ENCODE measurements around the gene KCNMA1.

Gene KCNMA1

GRCh38 chr10:77504196-77504872 lies 133.3 kb downstream of the KCNMA1 start:
- no peak for DNase-seq

DNA sequence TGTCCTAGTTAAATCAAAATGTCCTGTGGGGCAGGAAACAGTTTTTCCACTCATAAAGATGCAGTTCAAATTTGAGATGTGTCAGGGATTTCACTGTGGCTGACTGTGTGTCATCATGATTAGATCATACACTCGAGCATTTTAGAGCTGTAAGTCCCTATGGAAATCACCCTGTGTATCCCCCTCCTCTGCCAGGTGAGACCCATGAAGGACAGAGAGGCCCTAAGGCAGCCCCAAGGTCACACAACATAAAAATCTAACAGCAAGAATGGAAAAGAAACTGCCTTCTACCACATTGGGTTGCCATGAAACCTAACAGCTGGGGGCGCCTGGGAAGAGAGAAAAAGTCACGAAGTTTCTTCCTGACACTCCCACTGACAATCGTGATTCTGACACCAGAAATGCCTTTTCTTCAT lies 135.8 kb downstream of the KCNMA1 start:
- no peak for DNase-seq

DNA sequence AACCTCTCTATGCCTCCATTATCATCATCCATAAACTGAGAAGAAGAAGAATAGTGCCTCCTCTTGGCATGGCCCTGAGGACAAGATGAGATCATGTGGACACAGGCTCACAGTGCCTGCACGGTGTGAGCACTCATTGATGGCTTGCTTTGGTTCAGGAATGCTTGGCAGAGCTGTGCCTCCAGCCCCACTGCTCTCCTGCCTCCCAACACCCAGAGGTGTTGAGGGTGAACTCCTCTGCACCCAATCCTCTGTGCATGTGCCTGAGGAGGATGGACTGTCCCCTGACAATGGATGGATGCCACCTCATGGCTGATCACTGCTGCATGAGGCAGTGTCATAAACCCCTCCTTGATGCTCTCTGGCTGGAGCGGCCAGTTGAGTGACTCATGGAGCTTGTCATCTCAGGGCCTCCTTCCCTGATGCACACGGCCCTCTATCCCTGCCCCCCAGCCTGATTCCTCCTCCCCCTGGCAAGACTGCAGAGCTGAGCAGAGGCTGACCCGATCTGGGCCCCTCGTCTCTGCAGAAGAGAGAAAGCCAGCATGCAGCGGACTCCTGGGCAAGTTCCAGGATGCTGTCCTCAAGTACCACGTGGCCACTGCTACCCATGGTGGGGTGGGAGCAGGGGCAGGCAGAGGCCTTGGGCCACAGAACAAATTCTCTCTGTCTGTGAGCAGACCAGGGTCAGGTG lies 136.3 kb downstream of the KCNMA1 start:
- DNase-seq: no peak

DNA sequence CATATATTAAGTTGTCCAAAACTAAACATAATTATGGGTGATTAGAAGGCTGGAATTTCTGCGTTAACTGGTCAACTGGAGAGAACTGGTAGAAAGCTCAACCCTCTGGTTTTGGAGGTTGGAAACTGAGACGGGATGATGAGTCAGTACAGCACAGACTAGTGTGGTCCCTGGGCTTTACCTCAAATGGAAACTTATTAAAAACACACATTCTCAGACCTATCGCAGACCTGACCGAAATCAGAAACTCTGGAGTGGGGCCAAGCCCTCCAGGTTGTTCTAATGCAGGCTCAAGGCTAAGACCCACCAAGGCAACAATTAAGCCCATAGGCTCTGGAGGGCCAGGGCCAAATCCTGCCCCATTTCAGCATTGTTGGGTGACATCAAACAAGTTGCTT lies 136.9 kb downstream of the KCNMA1 start:
- DNase-seq: no peak

GRCh38 chr10:77498829-77499228 lies 138.8 kb downstream of the KCNMA1 start:
- no peak for DNase-seq

- DNase-seq: no peak
These were observed 139.4 kb downstream of the KCNMA1 start for GRCh38 chr10:77498210-77498609.

DNA sequence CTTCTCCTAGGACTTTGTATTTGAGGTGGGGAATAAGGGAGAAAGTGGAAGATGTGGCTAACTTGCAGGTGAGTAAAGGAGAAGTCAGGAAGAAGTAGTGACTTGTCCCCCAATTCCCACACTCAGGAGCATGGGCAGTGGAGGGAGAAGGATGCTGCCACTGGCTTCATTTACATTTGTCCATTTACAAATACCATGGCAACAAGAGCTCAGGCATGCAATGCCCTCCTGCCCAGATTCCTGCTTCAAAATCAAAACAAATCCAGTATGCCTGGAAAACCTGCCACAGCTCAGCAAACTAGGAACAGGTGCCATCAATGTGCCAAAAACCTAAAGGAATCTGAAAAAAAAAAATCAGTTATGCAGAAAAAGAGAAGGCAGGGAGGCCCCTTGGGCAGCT lies 139.9 kb downstream of the KCNMA1 start:
- DNase-seq: no peak

DNA sequence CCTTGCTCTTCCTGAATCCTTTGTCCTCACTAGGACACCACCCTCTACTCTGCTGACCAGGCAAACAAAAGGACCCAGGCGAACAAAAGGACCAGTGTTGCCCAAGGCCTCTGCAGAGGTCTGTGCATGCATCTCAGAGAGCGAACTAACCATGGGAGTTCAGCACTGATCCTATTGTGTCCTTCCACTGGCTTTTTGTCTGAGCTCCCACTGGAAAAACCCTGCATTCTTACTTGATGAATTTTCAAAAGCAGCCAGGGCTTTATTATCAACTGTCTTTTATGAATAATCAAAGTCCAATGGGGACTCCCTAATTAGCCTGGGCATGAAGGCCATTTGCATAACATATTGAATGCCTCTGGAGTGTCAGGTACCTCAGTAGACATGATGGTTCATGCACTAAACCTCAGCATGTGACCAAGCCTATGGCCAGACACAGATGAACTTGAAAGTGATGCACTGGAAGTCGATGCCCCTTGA lies 140.6 kb downstream of the KCNMA1 start:
- no peak for DNase-seq

DNA sequence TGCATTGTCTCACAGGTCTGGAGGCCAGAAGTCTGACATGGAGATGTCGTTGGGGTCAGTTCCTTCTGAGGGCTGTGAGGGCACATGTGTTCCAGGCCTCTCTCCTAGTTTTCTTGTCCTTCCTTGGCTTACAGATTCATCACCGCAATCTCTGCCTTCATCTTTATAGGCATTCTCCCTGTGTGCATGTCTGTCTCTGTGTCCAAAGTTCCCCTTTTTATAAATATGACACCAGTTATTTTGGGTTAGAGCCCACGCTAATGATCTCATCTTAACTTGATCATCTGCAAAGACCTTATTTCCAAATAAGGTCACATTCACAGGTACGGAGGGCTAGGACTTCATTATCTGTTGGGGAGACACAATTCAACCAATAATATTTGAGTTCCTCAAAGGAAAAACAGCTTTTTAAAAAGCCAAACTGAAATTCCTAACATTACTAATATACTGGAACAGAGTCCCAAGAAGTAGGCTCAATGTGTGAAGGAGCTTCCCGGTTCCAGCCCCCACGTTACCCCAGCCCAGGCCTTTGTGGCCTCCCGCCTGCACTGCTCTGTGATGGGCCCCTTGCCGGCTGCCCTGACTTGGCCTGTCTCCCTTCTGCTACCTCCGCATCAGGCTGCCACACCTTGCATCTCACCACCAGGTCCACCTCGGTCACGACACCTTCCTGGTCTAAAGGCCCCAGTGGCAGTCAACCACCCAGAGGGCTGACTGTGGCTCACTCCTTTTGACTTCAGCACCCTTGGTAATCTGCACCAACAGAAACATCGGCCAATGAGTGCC lies 142.7 kb downstream of the KCNMA1 start:
- no peak for DNase-seq

DNA sequence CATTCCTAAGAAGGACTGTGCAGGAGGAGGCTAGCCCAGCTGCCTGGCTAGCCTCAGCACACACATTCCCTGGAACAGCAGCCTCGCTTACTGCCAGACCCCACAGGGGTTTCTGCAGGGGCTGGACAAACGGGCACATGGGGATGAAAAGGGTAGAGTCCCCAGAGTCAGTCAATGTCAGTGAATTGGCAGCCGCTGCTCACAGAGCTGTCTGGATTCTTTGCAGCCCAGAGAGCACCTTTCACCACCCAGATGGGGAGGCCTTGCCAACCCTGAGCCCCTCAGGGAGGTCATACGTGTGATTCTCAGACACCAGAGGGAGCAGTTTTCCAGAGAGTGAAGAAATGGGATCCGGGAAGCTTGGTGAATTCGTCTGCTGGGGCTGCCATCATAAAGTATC lies 143.3 kb downstream of the KCNMA1 start:
- no peak for DNase-seq

DNA sequence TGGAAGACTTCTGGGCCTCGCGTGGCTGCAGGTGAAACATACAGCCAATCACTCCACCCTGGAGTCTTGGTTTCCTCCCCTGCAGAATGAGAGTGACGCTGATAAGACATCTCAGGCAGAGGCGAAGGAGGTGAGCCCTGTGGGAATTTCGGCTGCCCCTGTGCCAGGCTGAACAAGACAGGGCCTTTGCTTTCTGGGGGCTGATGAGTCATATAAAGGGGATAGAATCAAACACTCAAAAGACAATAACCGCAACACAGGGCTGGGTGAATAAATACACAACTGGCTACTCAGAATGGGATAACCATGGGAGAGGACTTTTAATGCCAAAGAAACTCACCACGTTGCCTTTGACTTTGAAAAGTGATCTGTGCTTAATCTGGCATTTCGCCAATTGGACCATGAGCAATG lies 143.8 kb downstream of the KCNMA1 start:
- no peak for DNase-seq

DNA sequence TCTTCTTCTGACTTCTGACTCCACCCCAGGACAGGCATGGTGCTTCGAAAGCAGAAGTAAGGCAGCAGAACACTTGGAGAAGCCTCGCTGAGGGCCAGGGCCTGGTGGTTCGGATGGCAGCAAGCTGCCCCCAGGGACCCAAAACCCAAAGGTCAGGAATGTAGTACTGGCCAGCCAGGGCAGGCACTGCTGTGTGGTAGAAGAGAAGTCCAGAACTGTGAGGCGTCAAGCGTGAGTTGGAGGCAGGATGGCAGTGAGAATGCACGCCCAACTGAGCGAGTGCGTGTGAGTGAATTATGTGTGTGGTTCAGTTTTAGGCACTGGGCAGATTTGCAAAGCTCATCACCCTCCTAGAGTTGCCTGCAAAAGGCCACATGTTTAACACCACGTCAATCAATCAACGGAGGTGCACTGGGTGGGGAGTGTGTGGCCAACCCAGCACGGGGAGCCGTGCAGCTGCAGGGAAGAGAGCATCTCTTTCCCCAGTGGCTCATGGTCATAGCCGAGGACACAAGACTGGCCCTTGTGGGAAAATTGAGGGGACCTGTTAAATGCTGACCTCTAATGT lies 144.3 kb downstream of the KCNMA1 start:
- no peak for DNase-seq

DNA sequence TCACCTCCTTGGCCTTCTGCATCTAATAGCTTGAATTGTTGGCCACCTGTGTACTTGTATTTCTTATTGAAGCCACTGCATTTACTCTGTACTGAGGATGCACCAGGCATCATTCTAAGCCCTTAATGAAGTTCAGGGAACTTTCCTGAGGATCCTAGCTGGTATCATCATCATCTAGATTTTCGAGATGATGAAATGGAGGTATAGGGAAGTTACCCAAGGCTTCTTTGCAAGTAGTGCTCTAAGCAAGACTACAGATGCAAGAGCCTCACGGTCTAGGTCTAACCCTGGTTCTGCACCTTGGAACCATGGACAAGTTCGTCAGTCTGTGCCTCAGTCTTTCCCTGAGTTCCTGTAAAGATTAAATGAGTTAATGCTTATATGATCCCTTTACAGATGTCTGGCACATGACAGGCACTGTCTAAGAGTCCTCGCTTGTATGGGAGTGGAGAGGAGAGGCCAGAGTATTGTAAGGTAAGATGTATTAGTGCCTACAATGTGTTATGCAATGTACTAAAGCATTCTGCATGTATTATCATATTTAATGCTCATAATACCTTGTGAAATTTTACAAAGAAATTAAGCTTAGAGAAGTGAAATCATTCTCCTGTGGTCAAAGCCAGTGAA lies 145.1 kb downstream of the KCNMA1 start:
- DNase-seq: no peak

GRCh38 chr10:77490534-77491314 lies 146.9 kb downstream of the KCNMA1 start:
- no peak for DNase-seq

GRCh38 chr10:77486517-77486916 lies 151.1 kb downstream of the KCNMA1 start:
- no peak for DNase-seq

- no peak for DNase-seq
These were observed 151.8 kb downstream of the KCNMA1 start for GRCh38 chr10:77485847-77486246.

DNA sequence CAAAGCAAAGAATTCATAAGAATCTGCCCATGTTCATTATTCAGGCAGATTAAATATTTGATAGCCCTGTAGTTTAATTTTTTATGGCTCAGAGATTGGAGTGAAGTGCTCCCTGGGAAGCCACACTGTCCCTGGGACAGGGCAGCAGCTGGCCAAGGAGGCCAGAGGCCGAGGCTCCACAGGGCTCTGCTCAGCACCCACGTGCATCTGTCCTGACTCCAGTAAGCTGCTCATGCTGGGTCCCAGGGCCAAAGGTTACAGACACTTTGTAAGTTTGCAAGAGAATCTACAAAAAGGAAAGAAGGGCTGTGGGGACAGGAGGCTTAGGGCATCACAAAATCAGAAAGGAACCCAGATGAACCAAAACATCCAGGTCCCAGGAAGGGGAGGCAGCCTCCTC lies 155.5 kb downstream of the KCNMA1 start:
- DNase-seq: no peak

GRCh38 chr10:77479586-77479985 lies 158.0 kb downstream of the KCNMA1 start:
- no peak for DNase-seq

- no peak for DNase-seq
These were observed 158.6 kb downstream of the KCNMA1 start for GRCh38 chr10:77478962-77479359.

DNA sequence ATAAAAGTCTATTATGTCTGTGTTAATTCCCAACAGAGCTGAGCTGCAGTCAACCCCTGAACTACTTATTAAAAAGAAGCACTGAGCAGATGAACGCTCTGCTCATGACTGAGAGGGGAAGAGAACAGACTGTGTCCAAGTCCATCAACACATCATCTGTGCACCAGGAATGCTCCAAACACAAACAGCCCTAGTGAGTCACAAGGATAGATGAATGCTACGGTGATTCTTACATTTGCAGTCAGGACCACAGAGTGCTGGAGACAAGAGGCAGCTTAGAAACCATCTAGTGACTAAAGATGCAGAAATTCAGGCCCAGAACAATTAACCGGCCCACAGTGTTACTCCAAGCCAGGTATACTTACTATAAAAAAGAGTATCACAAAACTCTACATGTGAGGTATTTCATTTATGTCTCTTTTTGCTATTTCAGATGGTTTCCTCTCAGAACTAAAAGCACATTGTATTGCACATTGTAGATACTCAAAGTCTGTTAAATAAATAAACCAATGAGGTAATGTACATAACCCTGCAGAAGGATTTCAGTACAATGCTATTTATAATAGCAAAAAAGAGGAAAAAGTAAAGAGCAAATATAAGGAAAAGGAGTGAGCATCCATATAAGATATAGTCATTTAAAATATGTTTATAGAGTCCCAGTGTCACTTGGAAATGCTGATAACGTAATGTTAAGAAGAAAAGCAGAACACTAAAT lies 159.2 kb downstream of the KCNMA1 start:
- DNase-seq: no peak

DNA sequence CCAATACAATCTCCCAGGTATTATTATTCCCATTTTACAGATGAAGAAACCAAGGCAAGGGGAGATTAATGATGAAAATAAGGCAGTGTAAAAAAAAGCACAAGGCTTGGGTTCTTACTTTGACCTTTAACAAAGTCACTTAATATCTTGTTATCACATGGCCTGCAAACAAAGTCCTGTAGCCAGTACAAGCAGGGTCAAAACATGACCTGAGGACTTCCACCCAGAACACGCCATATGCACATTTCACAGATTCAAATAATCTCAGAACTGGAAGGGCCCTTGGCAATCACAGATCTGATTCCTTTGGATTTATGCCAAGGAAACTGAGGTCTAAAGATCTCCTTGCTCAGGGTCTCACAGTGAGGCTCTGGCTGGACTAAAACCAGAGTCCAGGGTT lies 162.1 kb downstream of the KCNMA1 start:
- DNase-seq: no peak

GRCh38 chr10:77474939-77475338 lies 162.7 kb downstream of the KCNMA1 start:
- no peak for DNase-seq

Data from MV-4-11 (cell line).